SK-N-SH (cell line): ENCODE results near the gene NSMCE1. TPM values are rescaled to one million over a fixed set of nuclear protein-coding genes. Genes with fewer than 3 reads are reported as not detected.

Experiments
- CTCF ChIA-PET: fragments of 300-600, 350-600 bp; formaldehyde crosslinking; extraction: SDS; loops from one replicate; lab custom pipeline; 2021; lab: Yijun Ruan, JAX
- POLR2A ChIA-PET: fragments of 350-600 bp; sonication (Branson Sonifier 250); formaldehyde crosslinking; extraction: SDS; loops from one replicate; lab custom pipeline; 2020; ENCODE audit warnings: antibody characterized with exemption, inconsistent platforms; lab: Yijun Ruan, JAX
- DNase-seq: peaks from one replicate; pipeline ENCODE4 v3.0.0; 2012
- H2AFZ ChIP-seq: fragments of 200-600 bp; sonication (generic); 2 replicates; pipeline ENCODE4 v1.8.1; 2016; ENCODE audit warnings: antibody characterized with exemption, mild to moderate bottlenecking, low read depth
- H3F3A ChIP-seq: fragments of 200-600 bp; sonication (generic); replicated peaks from 2 replicates; pipeline ENCODE3; 2016; ENCODE audit warnings: antibody characterized with exemption, mild to moderate bottlenecking; ENCODE audit not compliant: insufficient read depth
- H3K27ac ChIP-seq, 2 experiments: fragments of 200-500 bp in 1 of 2; fragments of 200-600 bp in 1 of 2; sonication (Bioruptor generic) in 1 of 2; sonication (generic), shearing (Covaris generic) in 1 of 2; 2 replicates each; pipeline versions ENCODE4 v1.5.1 to v1.6.1; 2014 to 2016; ENCODE audit warnings: low read depth in 2 of 2, inconsistent platforms in 1 of 2, low read length in 1 of 2, mild to moderate bottlenecking in 1 of 2, mixed read lengths in 1 of 2
- H3K27me3 ChIP-seq: fragments of 200-600 bp; sonication (generic), shearing (Covaris generic); 2 replicates; pipeline ENCODE4 v1.6.1; 2016; ENCODE audit warnings: mixed run types; ENCODE audit not compliant: insufficient read depth
- H3K36me3 ChIP-seq, 2 experiments: fragments of 200-500 bp in 1 of 2; fragments of 200-600 bp in 1 of 2; sonication (Bioruptor generic) in 1 of 2; sonication (generic) in 1 of 2; replicated peaks in 1 of 2; 2 replicates each; pipeline versions ENCODE3 to v1.5.1; 2014 to 2016; ENCODE audit warnings: low read length in 1 of 2, mild to moderate bottlenecking in 1 of 2; ENCODE audit not compliant: insufficient read depth in 2 of 2, control insufficient read depth in 1 of 2
- H3K4me1 ChIP-seq, 2 experiments: fragments of 200-500 bp in 1 of 2; fragments of 200-600 bp in 1 of 2; sonication (Bioruptor generic) in 1 of 2; sonication (generic), shearing (Covaris generic) in 1 of 2; 2 replicates each; pipeline versions ENCODE4 v1.5.1 to v1.6.1; 2014 to 2016; ENCODE audit warnings: low read depth in 1 of 2, low read length in 1 of 2, mixed run types in 1 of 2; ENCODE audit not compliant: insufficient read depth in 2 of 2, control insufficient read depth in 1 of 2
- H3K4me2 ChIP-seq: fragments of 200-600 bp; sonication (generic), shearing (Covaris generic); 2 replicates; pipeline ENCODE4 v1.6.1; 2017; ENCODE audit warnings: mixed run types
- H3K4me3 ChIP-seq, 2 experiments: fragments of 200-500 bp in 1 of 2; fragments of 200-600 bp in 1 of 2; sonication (Bioruptor generic) in 1 of 2; sonication (generic), shearing (Covaris generic) in 1 of 2; 2 replicates each; pipeline versions ENCODE4 v1.5.1 to v1.8.1; 2014 to 2016; ENCODE audit warnings: low read depth in 2 of 2, inconsistent platforms in 1 of 2, low read length in 1 of 2, mild to moderate bottlenecking in 1 of 2, mixed read lengths in 1 of 2, moderate library complexity in 1 of 2
- H3K79me2 ChIP-seq: fragments of 200-600 bp; sonication (generic); 2 replicates; pipeline ENCODE4 v1.8.1; 2017; ENCODE audit warnings: mild to moderate bottlenecking; ENCODE audit not compliant: insufficient read depth
- H3K9ac ChIP-seq: fragments of 200-600 bp; sonication (generic); 2 replicates; pipeline ENCODE4 v1.6.1; 2017; ENCODE audit warnings: mixed run types
- H3K9me2 ChIP-seq: fragments of 200-600 bp; sonication (generic); 2 replicates; pipeline ENCODE4 v1.6.1; 2017; ENCODE audit warnings: mixed run types
- H3K9me3 ChIP-seq: fragments of 200-600 bp; sonication (generic); 2 replicates; pipeline ENCODE4 v1.6.1; 2017; ENCODE audit warnings: mixed run types, mild to moderate bottlenecking, moderate library complexity
- H4K20me1 ChIP-seq: fragments of 200-600 bp; sonication (generic); 2 replicates; pipeline ENCODE4 v1.6.1; 2017; ENCODE audit warnings: mild to moderate bottlenecking, mixed run types; ENCODE audit not compliant: insufficient read depth
- CTCF ChIP-seq: fragments of 200-600 bp; sonication (generic); IDR thresholded peaks from 2 replicates; pipeline ENCODE4 v1.6.1; 2017; ENCODE audit warnings: antibody characterized with exemption, mild to moderate bottlenecking, moderate library complexity
- ELF1 ChIP-seq: IDR thresholded peaks from 2 replicates; pipeline ENCODE4 v1.4.0; 2012
- EP300 ChIP-seq, 2 experiments: IDR thresholded peaks; 2 replicates each; pipeline versions ENCODE4 v1.4.0 to v1.6.1; 2012; ENCODE audit warnings: borderline replicate concordance in 1 of 2, low read depth in 1 of 2, low read length in 1 of 2
- FOSL2 ChIP-seq: IDR thresholded peaks from 2 replicates; pipeline ENCODE4 v1.4.0; 2012; ENCODE audit warnings: low read depth, mild to moderate bottlenecking, moderate library complexity, borderline replicate concordance
- FOXJ3 ChIP-seq: sonication (generic); formaldehyde crosslinking; IDR thresholded peaks from 2 replicates; pipeline ENCODE4 v1.5.1; 2020; ENCODE audit warnings: mild to moderate bottlenecking, missing genetic modification reagents
- FOXM1 ChIP-seq: IDR thresholded peaks from 2 replicates; pipeline ENCODE4 v1.4.0; 2012; ENCODE audit warnings: low read depth, mild to moderate bottlenecking
- GABPA ChIP-seq: IDR thresholded peaks from 2 replicates; pipeline ENCODE4 v1.4.0; 2012; ENCODE audit warnings: low read depth, mild to moderate bottlenecking
- GATA2 ChIP-seq: sonication (generic); formaldehyde crosslinking; IDR thresholded peaks from 2 replicates; pipeline ENCODE4 v1.5.0; 2020; ENCODE audit warnings: mild to moderate bottlenecking, missing genetic modification reagents
- IRF3 ChIP-seq: fragments of 150-350 bp; IDR thresholded peaks from 2 replicates; pipeline ENCODE4 v1.6.1; 2016; ENCODE audit warnings: mild to moderate bottlenecking, low read depth, low read length
- MAX ChIP-seq: IDR thresholded peaks from 2 replicates; pipeline ENCODE4 v1.4.0; 2012; ENCODE audit warnings: low read depth
- MXI1 ChIP-seq: IDR thresholded peaks from 2 replicates; pipeline ENCODE4 v1.6.1; 2012; ENCODE audit warnings: mild to moderate bottlenecking, low read depth, low read length, improper control_type of control experiment
- NFIC ChIP-seq: IDR thresholded peaks from 2 replicates; pipeline ENCODE4 v1.4.0; 2012; ENCODE audit warnings: borderline replicate concordance
- NRF1 ChIP-seq: IDR thresholded peaks from 2 replicates; pipeline ENCODE4 v1.6.1; 2012; ENCODE audit warnings: low read depth, mild to moderate bottlenecking, low read length
- PBX3 ChIP-seq: IDR thresholded peaks from 2 replicates; pipeline ENCODE4; 2012
- RAD21 ChIP-seq: IDR thresholded peaks from 2 replicates; pipeline ENCODE4 v1.6.1; 2012; ENCODE audit warnings: mild to moderate bottlenecking, low read length
- SIN3A ChIP-seq: IDR thresholded peaks from 2 replicates; pipeline ENCODE4 v1.6.1; 2012; ENCODE audit warnings: low read depth, mild to moderate bottlenecking, low read length, moderate library complexity, borderline replicate concordance
- TAF1 ChIP-seq: IDR thresholded peaks from 2 replicates; pipeline ENCODE4 v1.6.1; 2012; ENCODE audit warnings: low read depth, mild to moderate bottlenecking, low read length, moderate library complexity, borderline replicate concordance
- USF1 ChIP-seq: IDR thresholded peaks from 2 replicates; pipeline ENCODE4 v1.4.0; 2012; ENCODE audit warnings: low read depth, borderline replicate concordance
- USF2 ChIP-seq: fragments of 150-350 bp; IDR thresholded peaks from 2 replicates; pipeline ENCODE4 v1.6.1; 2017; ENCODE audit warnings: antibody characterized with exemption, low read length, low read depth, borderline replicate concordance
- WGBS: methylation state at CpG from one replicate; pipeline ENCODE4 v1.1.6; 2017; ENCODE audit warnings: low lambda C conversion rate; 5-methylcytosine and 5-hydroxymethylcytosine counted together
- polyA plus RNA-seq, 3 experiments: library from polyadenylated mRNA; depleted of rRNA; stranded (reverse); fragments of >200 nt; gene quantifications; 2 replicates each; pipeline ENCODE4 v1.2.3, GENCODE V29; 2012

The NSMCE1 gene
- polyA plus RNA-seq, 1 of the 3 experiments (the other 2 are of a cell fraction), result 39.8 TPM

GRCh38 chr16:27285676-27286196, 17.2 kb upstream of the NSMCE1 start:
- Histone ChIP-seq H4K20me1 (no peaks in the 10 kb centered on the region), H2AFZ (peak overlapping the region; percentile 32; the same call in 1 of the 2 replicates), H3K9me2 (no peaks in the 10 kb centered on the region), H3K9ac (no peak overlapping the region), H3K27me3 (no peaks in the 10 kb centered on the region), H3K27ac (peak overlapping the region in 1 of 2 experiments; percentile 90; a peak in 2 of 4 replicates), H3F3A (peaks cover 17% of the 10 kb centered on the region), H3K4me2 (peak overlapping the region; percentile 54; the same call in 1 of the 2 replicates), H3K4me3 (no peak overlapping the region), H3K4me1 (peaks cover 0 to 11% of the 10 kb centered on the region in 2 experiments; a peak in 1 of 4 replicates), H3K79me2 (no peaks in the 10 kb centered on the region), H3K36me3 (no peaks in the 10 kb centered on the region), H3K9me3 (no peaks in the 10 kb centered on the region)
- DNase-seq, result no peak
- ChIA-PET CTCF (interaction anchor here (1.9 kb wide), 1 partner anchor 51 kb away, joined by 9 read pairs; no protein-coding TSS in a partner anchor), POLR2A (no interaction called here)
- TF ChIP-seq RAD21, result no peak
- TF ChIP-seq FOXM1, result no peak
- no peak for TF ChIP-seq MXI1
- TF ChIP-seq NRF1, result no peak
- TF ChIP-seq ELF1, result no peak
- no peak for TF ChIP-seq USF2
- TF ChIP-seq USF1, result no peak
- no peak for TF ChIP-seq GATA2 (CRISPR knock-in tag)
- TF ChIP-seq SIN3A, result no peak
- TF ChIP-seq TAF1, result no peak
- no peak for TF ChIP-seq NFIC
- no peak for TF ChIP-seq FOSL2
- no peak for TF ChIP-seq CTCF
- TF ChIP-seq FOXJ3, result no peak
- no peak for TF ChIP-seq EP300 (IDR thresholded peaks at IDR 0.05; ENCODE audit: borderline replicate concordance in 1 of 2, low read depth in 1 of 2, low read length in 1 of 2)
- TF ChIP-seq PBX3, result no peak
- no peak for TF ChIP-seq GABPA
- no peak for TF ChIP-seq MAX
- no peak for TF ChIP-seq IRF3
- 82% methylated on average over 6 of the region's 6 CpGs for WGBS
